ENCODE measurements around the gene CALN1.

GRCh38 chr7:72019436-72019835, 392.7 kb downstream of the CALN1 start:
- TF ChIP-seq POLR2AphosphoS5 (IDR thresholded peaks at IDR 0.05) (no peak), EP300 (IDR thresholded peaks at IDR 0.05) (no peak), POLR2A (IDR thresholded peaks at IDR 0.05; ENCODE audit: low read depth) (no peak)
